ENCODE results near the gene SH2D7.

Gene SH2D7

GRCh38 chr15:78070049-78070700, 22.2 kb upstream of the SH2D7 start:
- Histone ChIP-seq H3K27me3 (ENCODE audit: control insufficient read depth, insufficient read depth, low read length) (no peaks in the 10 kb centered on the region), H3K27ac (ENCODE audit: low read length) (no peak overlapping the region), H3K36me3 (ENCODE audit: control insufficient read depth, insufficient read depth, low read length) (no peaks in the 10 kb centered on the region), H3K4me1 (ENCODE audit: control insufficient read depth, insufficient read depth, low read length) (peaks cover 14% of the 10 kb centered on the region), H3K9me3 (ENCODE audit: control insufficient read depth, insufficient read depth, low read length) (no peaks in the 10 kb centered on the region), H3K4me3 (ENCODE audit: low read length) (no peak overlapping the region)
- no CpG with 5 or more reads among the region's 4 CpGs for WGBS (ENCODE audit: insufficient coverage, insufficient read length)
- DNase-seq (ENCODE audit: low read depth, low spot score), result no peak

DNA sequence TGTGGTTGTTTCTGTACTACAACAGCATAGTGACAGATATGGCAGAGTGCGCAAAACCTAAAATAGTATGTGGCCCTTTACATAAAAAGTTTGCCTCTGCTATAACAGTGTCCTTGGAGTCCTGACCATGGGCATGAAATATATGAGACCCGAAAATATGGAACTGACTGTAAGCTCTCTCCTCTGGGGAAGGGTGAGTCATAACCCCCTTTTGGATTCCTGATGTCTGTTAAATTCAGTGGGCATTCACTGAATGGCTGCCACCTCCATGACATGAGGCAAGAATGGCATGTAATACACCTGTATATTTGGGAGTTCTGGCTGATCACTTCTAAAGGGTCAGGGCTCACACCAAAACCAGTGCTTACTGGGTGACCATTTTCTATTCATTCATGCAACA, 21.0 kb upstream of the SH2D7 start:
- no peak for DNase-seq (ENCODE audit: low read depth, low spot score)
- Histone ChIP-seq H3K27me3 (ENCODE audit: control insufficient read depth, insufficient read depth, low read length) (no peaks in the 10 kb centered on the region), H3K4me3 (ENCODE audit: low read length) (no peak overlapping the region), H3K36me3 (ENCODE audit: control insufficient read depth, insufficient read depth, low read length) (no peaks in the 10 kb centered on the region), H3K4me1 (ENCODE audit: control insufficient read depth, insufficient read depth, low read length) (peaks cover 10% of the 10 kb centered on the region), H3K9me3 (ENCODE audit: control insufficient read depth, insufficient read depth, low read length) (no peaks in the 10 kb centered on the region), H3K27ac (ENCODE audit: low read length) (no peak overlapping the region)
- no CpG with 5 or more reads among the region's 2 CpGs for WGBS (ENCODE audit: insufficient coverage, insufficient read length)

GRCh38 chr15:78072080-78072892, 20.1 kb upstream of the SH2D7 start:
- no peaks in the 10 kb centered on the region for H3K9me3 ChIP-seq (ENCODE audit: control insufficient read depth, insufficient read depth, low read length)
- no peak overlapping the region for H3K4me3 ChIP-seq (ENCODE audit: low read length)
- H3K27me3 ChIP-seq (ENCODE audit: control insufficient read depth, insufficient read depth, low read length), result no peaks in the 10 kb centered on the region
- no peak for DNase-seq (ENCODE audit: low read depth, low spot score)
- no peak overlapping the region for H3K27ac ChIP-seq (ENCODE audit: low read length)
- H3K36me3 ChIP-seq (ENCODE audit: control insufficient read depth, insufficient read depth, low read length), result no peaks in the 10 kb centered on the region
- WGBS (ENCODE audit: insufficient coverage, insufficient read length), result no CpG with 5 or more reads among the region's 9 CpGs
- H3K4me1 ChIP-seq (ENCODE audit: control insufficient read depth, insufficient read depth, low read length), result peaks cover 8% of the 10 kb centered on the region

GRCh38 chr15:78073046-78073787, 19.1 kb upstream of the SH2D7 start:
- H3K9me3 ChIP-seq (ENCODE audit: control insufficient read depth, insufficient read depth, low read length), result no peaks in the 10 kb centered on the region
- no peak overlapping the region for H3K27ac ChIP-seq (ENCODE audit: low read length)
- no CpG with 5 or more reads among the region's 5 CpGs for WGBS (ENCODE audit: insufficient coverage, insufficient read length)
- H3K4me1 ChIP-seq (ENCODE audit: control insufficient read depth, insufficient read depth, low read length), result peaks cover 8% of the 10 kb centered on the region
- H3K36me3 ChIP-seq (ENCODE audit: control insufficient read depth, insufficient read depth, low read length), result no peaks in the 10 kb centered on the region
- no peaks in the 10 kb centered on the region for H3K27me3 ChIP-seq (ENCODE audit: control insufficient read depth, insufficient read depth, low read length)
- DNase-seq (ENCODE audit: low read depth, low spot score), result no peak
- no peak overlapping the region for H3K4me3 ChIP-seq (ENCODE audit: low read length)

DNA sequence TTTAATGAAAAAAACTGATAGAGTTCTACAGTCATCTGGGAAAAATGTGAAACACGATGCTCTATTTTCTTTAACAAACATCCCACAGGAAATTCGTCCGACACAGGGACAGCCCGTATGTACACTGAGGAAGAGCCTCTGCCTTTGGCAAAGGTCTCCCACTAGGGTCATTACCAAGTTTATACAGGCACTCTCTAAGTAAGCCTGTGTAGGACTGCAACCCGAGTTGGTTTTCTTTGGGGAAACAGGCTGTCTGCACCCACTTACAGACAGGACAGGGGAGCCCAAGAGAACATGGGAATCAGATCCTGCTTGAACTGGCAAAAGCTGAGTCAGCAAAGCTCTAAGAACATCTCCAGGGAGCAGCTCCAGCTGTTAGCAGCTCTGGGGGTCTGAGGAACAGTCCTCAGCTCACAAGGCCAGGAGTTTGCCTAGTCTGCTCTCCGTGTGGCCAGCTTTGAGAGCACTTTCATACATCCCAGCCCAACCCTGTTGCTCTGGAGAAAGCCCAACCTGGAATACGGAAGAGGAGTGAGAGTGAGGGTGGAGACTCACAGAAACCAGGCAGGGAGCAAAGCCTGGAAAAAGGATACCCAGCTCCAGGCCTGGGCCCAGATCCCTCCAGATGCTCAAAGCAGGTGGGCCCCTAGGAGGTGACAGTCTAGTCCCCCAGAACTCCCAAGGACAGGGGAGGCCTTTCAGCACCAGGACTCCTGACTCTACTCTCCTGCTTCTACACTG, 16.7 kb upstream of the SH2D7 start:
- Histone ChIP-seq H3K4me3 (ENCODE audit: low read length) (no peak overlapping the region), H3K27ac (ENCODE audit: low read length) (no peak overlapping the region), H3K9me3 (ENCODE audit: control insufficient read depth, insufficient read depth, low read length) (no peaks in the 10 kb centered on the region), H3K27me3 (ENCODE audit: control insufficient read depth, insufficient read depth, low read length) (no peaks in the 10 kb centered on the region), H3K36me3 (ENCODE audit: control insufficient read depth, insufficient read depth, low read length) (no peaks in the 10 kb centered on the region), H3K4me1 (ENCODE audit: control insufficient read depth, insufficient read depth, low read length) (no peaks in the 10 kb centered on the region)
- WGBS (ENCODE audit: insufficient coverage, insufficient read length), result no CpG with 5 or more reads among the region's 7 CpGs
- DNase-seq (ENCODE audit: low read depth, low spot score), result no peak

GRCh38 chr15:78076231-78077052, 15.9 kb upstream of the SH2D7 start:
- Histone ChIP-seq H3K36me3 (ENCODE audit: control insufficient read depth, insufficient read depth, low read length) (no peaks in the 10 kb centered on the region), H3K4me3 (ENCODE audit: low read length) (peak overlapping the region; percentile 83; the same call in 1 of the 2 replicates), H3K9me3 (ENCODE audit: control insufficient read depth, insufficient read depth, low read length) (no peaks in the 10 kb centered on the region), H3K4me1 (ENCODE audit: control insufficient read depth, insufficient read depth, low read length) (no peaks in the 10 kb centered on the region), H3K27me3 (ENCODE audit: control insufficient read depth, insufficient read depth, low read length) (no peaks in the 10 kb centered on the region), H3K27ac (ENCODE audit: low read length) (no peak overlapping the region)
- WGBS (ENCODE audit: insufficient coverage, insufficient read length), result no CpG with 5 or more reads among the region's 17 CpGs
- no peak for DNase-seq (ENCODE audit: low read depth, low spot score)

DNA sequence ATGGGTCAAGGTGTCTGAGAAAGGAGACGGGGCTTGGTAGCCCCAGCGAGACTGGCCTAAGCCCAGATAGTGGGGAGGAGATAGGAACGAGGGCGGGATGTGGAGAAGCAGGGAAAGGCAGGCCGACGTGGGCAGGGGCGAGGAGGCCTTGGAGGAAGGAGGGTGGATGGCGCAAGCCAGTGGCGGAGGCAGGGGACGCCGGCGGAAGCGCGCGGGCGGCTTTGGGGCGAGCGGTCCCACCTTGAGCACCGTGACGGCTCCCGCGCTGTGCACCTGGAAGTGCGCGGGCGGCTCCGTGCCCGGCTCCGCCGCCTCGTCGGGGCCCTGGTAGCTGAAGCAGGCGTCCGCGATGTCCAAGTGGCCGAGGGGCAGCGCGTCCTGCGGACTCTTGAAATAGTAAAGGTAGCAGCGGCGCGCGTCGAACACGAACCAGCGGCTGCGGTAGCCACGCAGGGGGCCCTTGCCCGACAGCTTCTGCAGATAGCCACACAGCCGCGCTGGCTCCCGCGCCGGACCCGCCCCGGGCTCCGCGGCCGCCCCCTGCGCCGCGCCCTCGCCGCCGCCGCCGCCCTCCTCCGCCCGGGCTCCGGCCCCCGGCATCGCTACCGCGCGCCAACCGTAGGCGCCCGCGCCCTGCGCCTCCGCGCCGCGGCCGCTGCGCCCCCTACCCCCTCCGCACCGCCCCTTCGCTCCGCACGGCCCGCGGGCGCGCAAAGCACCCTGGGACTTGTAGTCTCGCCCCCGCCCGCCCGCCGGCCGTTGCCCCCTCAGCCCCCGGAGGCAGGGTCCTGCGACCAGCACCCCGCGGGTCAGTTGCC, 15.1 kb upstream of the SH2D7 start, which contains the start of gene TBC1D2B:
Gene TBC1D2B (minus strand): TSS at position 659 of the 818 bp plus-strand sequence. CDS start 59 bp downstream, at position 600.
- Histone ChIP-seq H3K9me3 (ENCODE audit: control insufficient read depth, insufficient read depth, low read length) (no peaks in the 10 kb centered on the region), H3K36me3 (ENCODE audit: control insufficient read depth, insufficient read depth, low read length) (no peaks in the 10 kb centered on the region), H3K27me3 (ENCODE audit: control insufficient read depth, insufficient read depth, low read length) (no peaks in the 10 kb centered on the region), H3K4me3 (ENCODE audit: low read length) (peak within 1 kb of the TSS; percentile 83), H3K27ac (ENCODE audit: low read length) (no peak within 1 kb of the TSS), H3K4me1 (ENCODE audit: control insufficient read depth, insufficient read depth, low read length) (no peaks in the 10 kb centered on the region)
- DNase-seq (ENCODE audit: low read depth, low spot score), result no peak
- no CpG with 5 or more reads among the region's 104 CpGs for WGBS (ENCODE audit: insufficient coverage, insufficient read length)

DNA sequence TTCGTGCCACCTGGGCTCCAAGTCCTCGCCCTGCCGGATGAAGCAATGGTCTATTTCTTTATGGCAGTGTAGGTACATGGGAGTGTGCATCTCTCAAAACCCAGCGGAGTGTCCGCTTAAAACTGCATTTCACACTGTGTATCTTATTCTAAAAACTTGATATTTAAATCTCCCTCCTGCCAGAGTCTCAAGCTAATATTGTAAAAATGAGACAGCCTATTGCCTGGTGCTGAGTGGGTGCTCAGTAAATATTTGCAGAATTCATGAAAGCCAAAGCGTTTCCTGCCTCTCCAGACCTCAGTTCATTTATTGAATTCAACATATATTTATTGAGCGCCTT, 14.5 kb upstream of the SH2D7 start:
- no CpG with 5 or more reads among the region's 7 CpGs for WGBS (ENCODE audit: insufficient coverage, insufficient read length)
- Histone ChIP-seq H3K27ac (ENCODE audit: low read length) (no peak overlapping the region), H3K27me3 (ENCODE audit: control insufficient read depth, insufficient read depth, low read length) (no peaks in the 10 kb centered on the region), H3K4me1 (ENCODE audit: control insufficient read depth, insufficient read depth, low read length) (no peaks in the 10 kb centered on the region), H3K4me3 (ENCODE audit: low read length) (peak overlapping the region; percentile 83; the same call in 1 of the 2 replicates), H3K9me3 (ENCODE audit: control insufficient read depth, insufficient read depth, low read length) (no peaks in the 10 kb centered on the region), H3K36me3 (ENCODE audit: control insufficient read depth, insufficient read depth, low read length) (no peaks in the 10 kb centered on the region)
- DNase-seq (ENCODE audit: low read depth, low spot score), result no peak

Data from iPS DF 6.9 (cell line).